HepG2 (cell line): Measurements from ENCODE around the gene ITGB8.

Source experiments
- CTCF ChIP-seq: sonication (generic); formaldehyde crosslinking; IDR thresholded peaks from 2 replicates; pipeline ENCODE4 v1.5.0; 2020; ENCODE audit warnings: mild to moderate bottlenecking, missing genetic modification reagents, moderate library complexity
- HNRNPLL ChIP-seq: fragments of 200-400 bp; formaldehyde crosslinking; IDR thresholded peaks from 2 replicates; pipeline ENCODE4 v1.6.1; 2017; ENCODE audit warnings: mild to moderate bottlenecking, low read depth, low read length; ENCODE audit not compliant: poor library complexity, severe bottlenecking
- POLR2A ChIP-seq, 2 experiments: IDR thresholded peaks; 2 replicates each; pipeline ENCODE4 v1.6.1; 2011; ENCODE audit warnings: low read depth in 2 of 2, low read length in 2 of 2, mild to moderate bottlenecking in 1 of 2, moderate library complexity in 1 of 2; ENCODE audit not compliant: insufficient read depth in 1 of 2
- PREB ChIP-seq: sonication (generic); formaldehyde crosslinking; IDR thresholded peaks from 2 replicates; pipeline ENCODE4 v1.4.0; 2020; ENCODE audit warnings: missing genetic modification reagents
- RELA ChIP-seq: sonication (generic); formaldehyde crosslinking; IDR thresholded peaks from 2 replicates; pipeline ENCODE4 v1.4.0; 2020; ENCODE audit warnings: missing genetic modification reagents
- REPIN1 ChIP-seq: sonication (generic); formaldehyde crosslinking; IDR thresholded peaks from 2 replicates; pipeline ENCODE4 v1.8.0; 2022; ENCODE audit warnings: missing genetic modification reagents, low read depth, mild to moderate bottlenecking, borderline replicate concordance

GRCh38 chr7:20403331-20403730, 72.6 kb downstream of the ITGB8 start:
- TF ChIP-seq HNRNPLL: no peak
- TF ChIP-seq POLR2A (IDR thresholded peaks at IDR 0.05; ENCODE audit: insufficient read depth in 1 of 2, low read depth in 2 of 2, low read length in 2 of 2): no peak
- TF ChIP-seq PREB (CRISPR knock-in tag): no peak
- TF ChIP-seq CTCF (CRISPR knock-in tag): no peak
- TF ChIP-seq REPIN1 (CRISPR knock-in tag): no peak
- no peak for TF ChIP-seq RELA (CRISPR knock-in tag)
